Activated CD4-positive, alpha-beta T cell treated with anti-CD3 and anti-CD28 coated beads, Interleukin-2, amount 10 ng/mL, durations not matched to agents 7 days and 5 days (primary cell): ENCODE results near the gene KSR2. TPM values are rescaled to one million over a fixed set of nuclear protein-coding genes. Genes with fewer than 3 reads are reported as not detected.
"Not testable (repeated sequence)": the region's sequence is repeated elsewhere in the genome, so short reads cannot be mapped to it uniquely, and the experiment has no call there.

ENCODE experiments used
- CTCF ChIA-PET: fragments of 350-600 bp; sonication (Branson Sonifier 250); formaldehyde crosslinking; loops from one replicate; lab custom pipeline; 2021; ENCODE audit warnings: antibody characterized with exemption; lab: Charles Lee
- POLR2A ChIA-PET: fragments of 350-600 bp; sonication (Branson Sonifier 250); formaldehyde crosslinking; loops from one replicate; lab custom pipeline; 2021; ENCODE audit warnings: antibody characterized with exemption; lab: Charles Lee
- DNase-seq: peaks from one replicate; pipeline ENCODE4 v3.0.0-alpha.2; 2020
- H3K27ac Mint-ChIP-seq: one replicate; pipeline ENCODE4 v1.8.0; 2021; ENCODE audit warnings: mild to moderate bottlenecking, moderate library complexity, mixed read lengths
- H3K27me3 Mint-ChIP-seq: one replicate; pipeline ENCODE4 v1.8.0; 2021; ENCODE audit warnings: mixed read lengths
- H3K36me3 Mint-ChIP-seq: one replicate; pipeline ENCODE4 v1.8.0; 2021; ENCODE audit warnings: low read depth, mixed read lengths
- H3K4me1 Mint-ChIP-seq: one replicate; pipeline ENCODE4 v1.8.0; 2021; ENCODE audit warnings: mixed read lengths
- H3K4me3 Mint-ChIP-seq: one replicate; pipeline ENCODE4 v1.8.0; 2021; ENCODE audit warnings: mild to moderate bottlenecking, moderate library complexity, mixed read lengths
- H3K9me3 Mint-ChIP-seq: one replicate; pipeline ENCODE4 v1.8.0; 2021; ENCODE audit warnings: mixed read lengths
- total RNA-seq, 2 experiments: library from RNA; stranded (reverse); gene quantifications; one replicate each; pipeline ENCODE4 v1.2.3, GENCODE V29; 2021

Gene KSR2
- total RNA-seq, 2 experiments from 2014 or later = 0.04 to 0.15 TPM

GRCh38 chr12:117629454-117629853, 339.3 kb downstream of the KSR2 start:
- no peaks in the 10 kb centered on the region for H3K9me3 Mint-ChIP-seq
- no peaks in the 10 kb centered on the region for H3K36me3 Mint-ChIP-seq
- H3K4me1 Mint-ChIP-seq = no peaks in the 10 kb centered on the region
- ChIA-PET CTCF (no interaction called here), POLR2A (no interaction called here)
- H3K4me3 Mint-ChIP-seq = no peak overlapping the region
- H3K27me3 Mint-ChIP-seq = no peaks in the 10 kb centered on the region
- H3K27ac Mint-ChIP-seq = no peak overlapping the region
- no peak for DNase-seq

DNA sequence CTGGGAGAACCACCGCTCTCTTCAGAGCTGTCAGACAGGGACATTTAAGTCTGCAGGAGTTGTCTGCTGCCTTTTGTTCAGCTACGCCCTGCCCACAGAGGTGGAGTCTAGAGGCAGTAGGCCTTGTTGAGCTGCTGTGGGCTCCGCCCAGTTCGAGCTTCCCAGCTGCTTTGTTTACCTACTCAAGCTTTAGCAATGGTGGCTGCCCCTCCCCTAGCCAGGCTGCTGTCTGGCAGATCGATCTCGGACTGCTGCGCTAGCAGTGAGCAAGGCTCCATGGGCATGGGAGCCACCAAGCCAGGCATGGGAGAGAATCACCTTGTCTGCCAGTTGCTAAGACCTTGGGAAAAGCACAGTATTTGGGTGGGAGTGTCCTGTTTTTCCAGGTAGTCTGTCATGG, 340.1 kb downstream of the KSR2 start:
- H3K4me3 Mint-ChIP-seq, H3K27ac Mint-ChIP-seq, H3K4me1 Mint-ChIP-seq, POLR2A ChIA-PET, H3K9me3 Mint-ChIP-seq, H3K36me3 Mint-ChIP-seq, H3K27me3 Mint-ChIP-seq, DNase-seq, CTCF ChIA-PET: not testable (repeated sequence)

GRCh38 chr12:117622741-117623140, 346.0 kb downstream of the KSR2 start:
- Mint-ChIP-seq H3K27me3 (no peaks in the 10 kb centered on the region), H3K4me3 (no peak overlapping the region), H3K36me3 (no peaks in the 10 kb centered on the region), H3K4me1 (no peaks in the 10 kb centered on the region), H3K27ac (no peak overlapping the region), H3K9me3 (peaks cover 8% of the 10 kb centered on the region)
- POLR2A ChIA-PET = no interaction called here
- DNase-seq = no peak
- CTCF ChIA-PET = no interaction called here

DNA sequence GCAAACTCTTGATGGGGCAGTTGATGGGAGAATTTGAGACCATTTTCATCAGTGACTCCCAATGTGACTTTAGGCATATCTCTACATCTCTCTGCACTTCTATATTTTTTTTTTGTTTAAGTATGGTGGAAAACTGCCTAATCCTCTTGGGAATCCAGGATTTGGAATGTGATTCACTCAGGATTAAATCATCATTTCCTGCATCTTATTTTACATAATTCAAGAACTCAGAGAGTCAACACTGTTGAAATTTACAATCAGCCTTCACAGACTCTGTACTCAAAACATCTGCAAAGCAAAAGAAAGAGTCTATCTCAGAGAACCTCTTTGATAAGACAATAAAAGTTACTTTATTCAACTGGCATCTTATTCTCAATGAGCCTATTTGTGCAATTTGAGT, 346.7 kb downstream of the KSR2 start:
- Mint-ChIP-seq H3K27ac (no peak overlapping the region), H3K4me1 (no peaks in the 10 kb centered on the region), H3K27me3 (no peaks in the 10 kb centered on the region), H3K9me3 (peaks cover 9% of the 10 kb centered on the region), H3K4me3 (no peak overlapping the region), H3K36me3 (no peaks in the 10 kb centered on the region)
- POLR2A ChIA-PET = no interaction called here
- no peak for DNase-seq
- CTCF ChIA-PET = no interaction called here

- POLR2A ChIA-PET = no interaction called here
- no peak overlapping the region for H3K27ac Mint-ChIP-seq
- CTCF ChIA-PET = interaction anchor here (1.3 kb wide), 1 partner anchor 14 kb away, joined by 3 read pairs; no protein-coding TSS in a partner anchor
- no peak for DNase-seq
- H3K4me3 Mint-ChIP-seq = no peak overlapping the region
- no peaks in the 10 kb centered on the region for H3K36me3 Mint-ChIP-seq
- H3K27me3 Mint-ChIP-seq = no peaks in the 10 kb centered on the region
- no peaks in the 10 kb centered on the region for H3K4me1 Mint-ChIP-seq
- no peaks in the 10 kb centered on the region for H3K9me3 Mint-ChIP-seq
Measured at GRCh38 chr12:117607778-117608177, 361.0 kb downstream of the KSR2 start.

DNA sequence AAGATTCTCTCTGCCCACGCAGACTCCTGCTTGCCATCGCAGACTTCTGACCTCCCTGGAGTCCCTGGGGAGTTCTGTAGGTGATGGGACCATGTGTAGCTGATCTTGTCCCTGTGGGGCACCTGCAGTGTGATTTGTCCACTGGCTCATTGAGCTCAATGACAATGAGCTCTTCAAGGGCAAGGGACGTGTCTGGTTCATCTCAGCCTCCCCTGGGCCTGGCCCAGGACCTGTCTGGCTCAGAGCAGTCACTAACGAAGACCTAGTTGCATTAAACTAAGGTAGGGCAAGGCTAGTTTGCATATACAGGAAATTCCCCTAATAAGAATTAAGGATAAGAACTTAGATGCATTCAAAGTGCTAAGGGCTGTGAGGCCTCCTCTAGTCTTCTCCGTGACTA, 361.8 kb downstream of the KSR2 start:
- H3K4me3 Mint-ChIP-seq = no peak overlapping the region
- CTCF ChIA-PET = no interaction called here

DNA sequence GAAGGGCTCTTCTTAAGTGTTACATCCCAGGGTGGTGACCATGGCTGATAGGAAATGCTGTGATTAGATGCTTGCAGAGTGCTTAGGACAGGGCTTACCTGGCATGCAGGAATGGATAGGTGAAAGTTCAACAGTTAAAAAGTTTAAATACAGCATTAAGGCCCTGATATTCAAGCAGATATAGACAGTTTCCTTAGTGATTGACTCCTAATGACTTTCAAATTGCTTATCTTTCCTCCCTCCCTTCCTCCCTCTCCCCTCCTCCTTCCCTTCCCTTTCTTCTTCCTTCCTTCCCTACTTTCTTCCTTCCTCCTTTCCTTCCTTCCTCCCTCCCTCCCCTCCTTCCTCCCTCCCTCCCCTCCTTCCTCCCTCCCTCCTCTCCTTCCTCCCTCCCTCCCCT, 362.8 kb downstream of the KSR2 start:
- H3K4me3 Mint-ChIP-seq = no peak overlapping the region
- H3K4me1 Mint-ChIP-seq = no peaks in the 10 kb centered on the region
- CTCF ChIA-PET = no interaction called here
- no peak for DNase-seq
- H3K27me3 Mint-ChIP-seq = no peaks in the 10 kb centered on the region
- POLR2A ChIA-PET = no interaction called here
- H3K27ac Mint-ChIP-seq = no peak overlapping the region
- H3K9me3 Mint-ChIP-seq = no peaks in the 10 kb centered on the region
- H3K36me3 Mint-ChIP-seq = no peaks in the 10 kb centered on the region

More for the DNA sequence above, 361.8 kb downstream of the KSR2 start:
- Mint-ChIP-seq H3K9me3 (no peaks in the 10 kb centered on the region), H3K4me1 (no peaks in the 10 kb centered on the region), H3K36me3 (no peaks in the 10 kb centered on the region), H3K27me3 (no peaks in the 10 kb centered on the region), H3K27ac (no peak overlapping the region)
- no peak for DNase-seq
- POLR2A ChIA-PET = no interaction called here

DNA sequence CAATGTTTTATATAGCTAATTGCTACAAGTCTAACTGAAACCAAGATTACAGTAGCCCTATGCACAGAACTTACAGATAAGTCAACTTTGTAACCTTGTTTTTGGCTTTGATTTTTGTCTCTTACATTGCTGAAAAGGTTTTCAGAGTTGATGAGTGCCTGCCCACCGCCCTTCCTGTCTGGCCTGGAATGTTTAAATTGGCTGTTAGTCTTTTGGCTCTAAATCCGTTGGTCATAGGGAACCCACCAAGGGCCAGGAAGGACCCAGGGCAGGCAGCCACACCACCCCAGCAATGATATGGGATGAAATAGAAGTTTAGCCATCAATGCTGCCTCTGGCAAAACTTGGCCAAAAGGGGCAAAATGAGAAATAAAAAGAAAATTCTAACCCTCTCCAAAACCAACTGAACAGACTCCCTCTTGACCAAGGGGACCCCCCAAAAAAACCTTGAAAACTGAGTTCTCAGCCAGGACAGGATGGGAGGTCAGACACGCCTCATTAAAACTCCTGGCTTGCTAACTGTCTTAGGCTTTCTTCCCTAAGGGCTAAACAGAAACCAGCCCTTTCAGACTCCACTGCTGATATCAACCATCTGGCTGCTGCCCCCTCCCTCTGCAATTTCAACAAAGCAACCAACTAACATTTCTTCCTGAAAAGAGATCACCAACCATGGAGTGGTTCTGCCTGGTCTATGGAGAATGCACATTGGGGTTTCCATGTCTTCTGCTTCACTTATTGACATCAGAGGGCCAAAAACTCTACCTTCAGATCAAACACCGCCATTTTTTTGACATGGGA, 365.3 kb downstream of the KSR2 start:
- Mint-ChIP-seq H3K27ac (no peak overlapping the region), H3K36me3 (no peaks in the 10 kb centered on the region), H3K4me1 (no peaks in the 10 kb centered on the region), H3K9me3 (no peaks in the 10 kb centered on the region), H3K4me3 (no peak overlapping the region), H3K27me3 (no peaks in the 10 kb centered on the region)
- POLR2A ChIA-PET = no interaction called here
- CTCF ChIA-PET = no interaction called here
- no peak for DNase-seq

DNA sequence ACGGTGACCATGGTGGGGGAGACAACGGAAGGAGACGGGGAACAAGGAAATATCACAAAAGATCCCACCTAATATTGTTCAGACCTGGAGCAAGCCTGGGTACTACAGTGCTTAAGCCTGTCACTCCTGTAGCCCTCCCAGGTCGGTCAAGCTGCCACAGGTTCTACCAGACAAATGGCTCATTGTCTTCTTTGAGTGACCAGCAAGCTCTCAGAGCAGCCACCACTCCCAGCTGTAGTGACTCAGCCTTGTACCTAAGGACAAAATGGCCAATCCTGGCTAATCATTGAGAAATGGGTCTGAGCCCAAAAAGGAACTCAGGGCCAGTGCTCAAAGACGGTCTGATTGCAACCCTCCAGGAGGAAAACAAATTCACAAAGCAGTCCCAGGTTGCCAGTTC, 368.9 kb downstream of the KSR2 start:
- no peak overlapping the region for H3K27ac Mint-ChIP-seq
- CTCF ChIA-PET = no interaction called here
- no peaks in the 10 kb centered on the region for H3K4me1 Mint-ChIP-seq
- POLR2A ChIA-PET = no interaction called here
- no peaks in the 10 kb centered on the region for H3K27me3 Mint-ChIP-seq
- no peaks in the 10 kb centered on the region for H3K36me3 Mint-ChIP-seq
- H3K9me3 Mint-ChIP-seq = no peaks in the 10 kb centered on the region
- no peak for DNase-seq
- no peak overlapping the region for H3K4me3 Mint-ChIP-seq

- no peaks in the 10 kb centered on the region for H3K27me3 Mint-ChIP-seq
- H3K4me3 Mint-ChIP-seq = no peak overlapping the region
- H3K36me3 Mint-ChIP-seq = no peaks in the 10 kb centered on the region
- CTCF ChIA-PET = no interaction called here
- DNase-seq = no peak
- no peaks in the 10 kb centered on the region for H3K9me3 Mint-ChIP-seq
- H3K27ac Mint-ChIP-seq = no peak overlapping the region
- POLR2A ChIA-PET = no interaction called here
- H3K4me1 Mint-ChIP-seq = no peaks in the 10 kb centered on the region
Measured at GRCh38 chr12:117596968-117597367, 371.8 kb downstream of the KSR2 start.

DNA sequence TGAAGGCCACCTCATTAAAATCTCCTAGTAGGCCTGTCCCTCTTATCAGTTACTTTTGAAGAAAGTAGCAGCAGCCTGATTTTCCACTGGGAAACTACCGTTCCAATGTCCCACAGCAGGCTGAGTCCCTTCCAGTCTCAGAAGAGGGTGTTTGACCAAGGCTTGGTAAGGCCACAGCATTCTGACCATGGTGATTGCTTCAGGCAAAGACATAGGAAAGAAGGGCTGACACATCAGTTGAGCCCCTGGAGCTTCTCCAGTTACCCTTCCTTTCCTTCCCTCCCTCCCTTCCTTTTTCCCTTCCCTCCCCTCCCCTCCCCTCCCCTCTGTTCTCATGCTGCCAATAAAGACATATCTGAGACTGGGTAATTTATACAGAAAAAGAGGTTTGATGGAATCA, 373.0 kb downstream of the KSR2 start:
- H3K4me3 Mint-ChIP-seq = no peak overlapping the region
- no peaks in the 10 kb centered on the region for H3K4me1 Mint-ChIP-seq
- H3K27me3 Mint-ChIP-seq = no peaks in the 10 kb centered on the region
- no peak overlapping the region for H3K27ac Mint-ChIP-seq
- no peaks in the 10 kb centered on the region for H3K36me3 Mint-ChIP-seq
- CTCF ChIA-PET = no interaction called here
- POLR2A ChIA-PET = no interaction called here
- H3K9me3 Mint-ChIP-seq = no peaks in the 10 kb centered on the region
- DNase-seq = no peak

GRCh38 chr12:117594481-117594880, 374.3 kb downstream of the KSR2 start:
- POLR2A ChIA-PET = no interaction called here
- no peak for DNase-seq
- CTCF ChIA-PET = interaction anchor here (0.6 kb wide), 1 partner anchor 311 kb away, joined by 4 read pairs; no protein-coding TSS in a partner anchor
- Mint-ChIP-seq H3K4me1 (no peaks in the 10 kb centered on the region), H3K36me3 (no peaks in the 10 kb centered on the region), H3K4me3 (no peak overlapping the region), H3K27ac (no peak overlapping the region), H3K9me3 (no peaks in the 10 kb centered on the region), H3K27me3 (no peaks in the 10 kb centered on the region)

GRCh38 chr12:117593815-117594400, 374.9 kb downstream of the KSR2 start:
- Mint-ChIP-seq H3K27ac (no peak overlapping the region), H3K4me1 (no peaks in the 10 kb centered on the region), H3K4me3 (no peak overlapping the region), H3K9me3 (no peaks in the 10 kb centered on the region), H3K36me3 (no peaks in the 10 kb centered on the region), H3K27me3 (no peaks in the 10 kb centered on the region)
- no peak for DNase-seq
- ChIA-PET CTCF (interaction anchor here (0.6 to 0.9 kb wide), 2 partner anchors 15 to 1825 kb away, joined by 3 to 6 read pairs; no protein-coding TSS in a partner anchor), POLR2A (no interaction called here)
